DMS 273 (cell line): ENCODE results near the gene ABCG1.

Experiments used
- DNase-seq: peaks from one replicate; lab custom pipeline; 2025; ENCODE audit not compliant: unreplicated experiment; lab: John Stamatoyannopoulos, UW

Gene ABCG1

DNA sequence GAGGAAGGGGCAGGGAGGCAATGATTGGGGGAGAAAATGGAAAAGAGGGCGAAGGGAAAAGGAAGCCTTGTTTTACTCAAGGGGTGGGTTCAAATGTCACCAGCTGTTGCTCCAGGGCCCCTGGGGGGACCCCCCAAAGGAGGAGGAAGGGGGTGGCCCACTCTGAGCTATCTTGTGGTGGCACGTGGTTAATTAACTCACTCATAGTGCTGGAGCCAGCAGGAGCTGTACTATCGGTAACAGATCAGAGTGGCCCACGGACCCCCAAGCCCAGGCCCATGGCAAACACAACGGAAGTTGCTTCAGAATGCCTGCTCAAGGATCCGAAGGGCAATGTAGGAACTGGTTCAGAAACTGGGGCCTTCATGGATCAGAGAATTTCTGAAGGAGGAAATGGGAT is 124.6 kb downstream of the ABCG1 start:
- no peak for DNase-seq

- DNase-seq = no peak
Measured at GRCh38 chr21:42343963-42344510, 125.1 kb downstream of the ABCG1 start.

DNA sequence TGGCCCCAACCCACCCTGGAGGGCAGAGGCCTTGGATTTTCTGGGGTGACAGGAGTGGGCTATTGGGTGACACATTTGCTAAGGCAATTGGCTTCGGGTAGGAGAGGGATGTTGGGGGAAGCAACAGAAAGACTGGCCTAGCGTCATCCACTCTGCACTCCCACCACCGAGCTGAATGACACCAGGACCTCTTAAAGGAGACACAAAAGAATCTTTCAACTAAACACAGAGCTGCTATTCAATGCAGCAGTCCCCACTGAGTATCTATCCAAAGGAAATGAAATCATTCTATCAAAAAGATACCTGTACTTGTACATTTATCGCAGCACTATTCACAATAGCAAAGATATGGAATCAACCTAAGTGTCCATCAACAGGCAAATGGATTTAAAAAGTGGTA is 125.7 kb downstream of the ABCG1 start:
- DNase-seq = no peak

DNA sequence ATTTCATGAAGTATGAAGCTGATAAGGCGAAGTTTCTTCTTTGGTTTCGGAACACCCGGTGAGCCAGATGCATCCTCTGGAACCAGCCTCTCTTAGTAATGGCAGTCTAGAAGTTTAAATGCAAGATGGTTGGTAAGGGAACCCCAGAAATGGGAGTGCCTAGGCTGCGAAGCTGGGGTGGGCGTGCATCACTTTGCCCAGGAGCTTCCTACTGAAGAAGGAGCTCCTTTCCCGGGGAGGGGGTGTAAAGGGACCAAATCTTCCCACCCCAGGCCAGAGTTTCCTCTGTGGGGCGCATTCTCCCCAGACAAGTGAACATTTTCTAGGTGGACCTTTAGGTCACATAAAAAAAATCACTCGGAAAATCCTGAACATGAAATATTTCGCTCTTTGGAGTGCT is 127.5 kb downstream of the ABCG1 start:
- no peak for DNase-seq
